HepG2 (cell line): Measurements from ENCODE around the gene FN1. TPM values are rescaled to one million over a fixed set of nuclear protein-coding genes. Genes with fewer than 3 reads are reported as not detected.
A peak's percentile ranks its signal among the peaks of the same experiment; 100 is the strongest.

ENCODE experiments used
- ASH2L ChIP-seq: fragments of 300-600, 200-600 bp; sonication (generic); IDR thresholded peaks from 2 replicates; pipeline ENCODE4 v1.7.0; 2017; ENCODE audit warnings: low read depth, mild to moderate bottlenecking, moderate library complexity, mixed read lengths, low read length; ENCODE audit not compliant: insufficient read length
- HNF4A ChIP-seq: sonication (generic); formaldehyde crosslinking; IDR thresholded peaks from 2 replicates; pipeline ENCODE4 v1.4.0; 2020; ENCODE audit warnings: missing genetic modification reagents
- JARID2 ChIP-seq: sonication (generic); formaldehyde crosslinking; IDR thresholded peaks from 2 replicates; pipeline ENCODE4 v1.8.1; 2023; ENCODE audit warnings: missing genetic modification reagents, inconsistent platforms; ENCODE audit not compliant: insufficient replicate concordance
- KDM2A ChIP-seq: sonication (generic); formaldehyde crosslinking; IDR thresholded peaks from 2 replicates; pipeline ENCODE4 v1.4.0; 2020; ENCODE audit warnings: low read depth, missing genetic modification reagents, borderline replicate concordance
- MATR3 ChIP-seq: sonication (generic); formaldehyde crosslinking; IDR thresholded peaks from 2 replicates; pipeline ENCODE4 v1.4.0; 2020; ENCODE audit warnings: missing genetic modification reagents
- POLR2G ChIP-seq: fragments of 200-400 bp; formaldehyde crosslinking; IDR thresholded peaks from 2 replicates; pipeline ENCODE4 v1.6.1; 2018; ENCODE audit warnings: mild to moderate bottlenecking, low read depth, low read length, moderate library complexity
- RBFOX2 ChIP-seq: fragments of 200-400 bp; formaldehyde crosslinking; IDR thresholded peaks from 2 replicates; pipeline ENCODE4 v1.6.1; 2017; ENCODE audit warnings: low read depth, mild to moderate bottlenecking, low read length
- RCOR2 ChIP-seq: IDR thresholded peaks from 2 replicates; pipeline ENCODE4 v1.6.1; 2016; ENCODE audit warnings: missing biosample characterization, missing genetic modification reagents
- SIX1 ChIP-seq: sonication (generic); formaldehyde crosslinking; IDR thresholded peaks from 2 replicates; pipeline ENCODE4 v1.4.0; 2020; ENCODE audit warnings: missing genetic modification reagents, borderline replicate concordance
- SOX6 ChIP-seq, 2 experiments: fragments of 450-650 bp in 1 of 2; sonication (generic) in 1 of 2; formaldehyde crosslinking in 1 of 2; IDR thresholded peaks; 2 replicates each; pipeline versions ENCODE4 v1.4.0 to v1.6.1; 2017 to 2020; ENCODE audit warnings: antibody characterized with exemption in 1 of 2, mild to moderate bottlenecking in 1 of 2, missing genetic modification reagents in 1 of 2
- TBX3 ChIP-seq: fragments of 450-650 bp; IDR thresholded peaks from 2 replicates; pipeline ENCODE4 v1.6.1; 2017; ENCODE audit warnings: antibody characterized with exemption, mild to moderate bottlenecking, inconsistent platforms, borderline replicate concordance
- THAP11 ChIP-seq: IDR thresholded peaks from 2 replicates; pipeline ENCODE4 v1.6.1; 2016; ENCODE audit warnings: missing biosample characterization, missing genetic modification reagents
- ZBTB38 ChIP-seq: sonication (generic); formaldehyde crosslinking; IDR thresholded peaks from 2 replicates; pipeline ENCODE4 v1.5.1; 2020; ENCODE audit warnings: mild to moderate bottlenecking, missing genetic modification reagents
- ZFAT ChIP-seq: sonication (generic); formaldehyde crosslinking; conservative IDR thresholded peaks from 2 replicates; pipeline ENCODE4 v1.8.1; 2023; ENCODE audit warnings: missing genetic modification reagents, inconsistent platforms
- ZNF138 ChIP-seq: sonication (generic); formaldehyde crosslinking; IDR thresholded peaks from 2 replicates; pipeline ENCODE4 v1.5.0; 2020; ENCODE audit warnings: mild to moderate bottlenecking, low read depth, missing genetic modification reagents
- ZNF20 ChIP-seq: sonication (generic); formaldehyde crosslinking; IDR thresholded peaks from 2 replicates; pipeline ENCODE4 v1.4.0; 2020; ENCODE audit warnings: mild to moderate bottlenecking, moderate library complexity, missing genetic modification reagents
- ZNF33B ChIP-seq: sonication (generic); formaldehyde crosslinking; IDR thresholded peaks from 2 replicates; pipeline ENCODE4 v1.5.1; 2020; ENCODE audit warnings: mild to moderate bottlenecking, missing genetic modification reagents
- ZNF367 ChIP-seq: sonication (generic); formaldehyde crosslinking; IDR thresholded peaks from 2 replicates; pipeline ENCODE4 v1.4.0; 2020; ENCODE audit warnings: missing genetic modification reagents, borderline replicate concordance
- ZNF530 ChIP-seq: sonication (generic); formaldehyde crosslinking; IDR thresholded peaks from 2 replicates; pipeline ENCODE4 v1.5.0; 2020; ENCODE audit warnings: low read depth, mild to moderate bottlenecking, missing genetic modification reagents
- ZNF672 ChIP-seq: sonication (generic); formaldehyde crosslinking; IDR thresholded peaks from 2 replicates; pipeline ENCODE4 v1.8.1; 2022; ENCODE audit warnings: missing genetic modification reagents
- ZNF713 ChIP-seq: sonication (generic); formaldehyde crosslinking; IDR thresholded peaks from 2 replicates; pipeline ENCODE4 v1.4.0; 2020; ENCODE audit warnings: mild to moderate bottlenecking, missing genetic modification reagents
- ZNF776 ChIP-seq: sonication (generic); formaldehyde crosslinking; IDR thresholded peaks from 2 replicates; pipeline ENCODE4 v1.4.0; 2020; ENCODE audit warnings: mild to moderate bottlenecking, missing genetic modification reagents
- polyA plus RNA-seq, 8 experiments: library from polyadenylated mRNA; depleted of rRNA in 3 of 8; stranded (reverse) in 7 of 8; unstranded in 1 of 8; fragments of >200 nt; fragmentation: Illumina TruSeq in 4 of 8; extraction: Trizol in 4 of 8; gene quantifications; 2 replicates each; pipeline versions ENCODE4 v1.2.1 to v1.2.3, GENCODE V29; 2011 to 2016; ENCODE audit warnings: low read depth in 4 of 8, missing spikeins in 1 of 8, mixed read lengths in 1 of 8; ENCODE audit not compliant: insufficient read depth in 1 of 8
- total RNA-seq, 5 experiments: library from RNA; depleted of rRNA; stranded (reverse); fragments of >200 nt; fragmentation: Illumina TruSeq; extraction: Trizol; gene quantifications; 2 replicates each; pipeline ENCODE4 v1.2.3, GENCODE V29; 2016; ENCODE audit warnings: low read depth in 1 of 5
- TF ChIP-seq, protein P1 (sequence below): sonication (generic); formaldehyde crosslinking; IDR thresholded peaks from 2 replicates; pipeline ENCODE4 v1.4.0; 2020; ENCODE audit warnings: missing genetic modification reagents, borderline replicate concordance
- TF ChIP-seq, protein P2 (sequence below): sonication (generic); formaldehyde crosslinking; IDR thresholded peaks from 2 replicates; pipeline ENCODE4 v1.5.1; 2020; ENCODE audit warnings: missing genetic modification reagents, mild to moderate bottlenecking, borderline replicate concordance

FN1 gene
- total and polyA plus RNA-seq, 2 of the 13 experiments (the other 11 are each of a cell fraction or from before 2014, with no cell fraction given), result 1,847 to 6,471 TPM

DNA sequence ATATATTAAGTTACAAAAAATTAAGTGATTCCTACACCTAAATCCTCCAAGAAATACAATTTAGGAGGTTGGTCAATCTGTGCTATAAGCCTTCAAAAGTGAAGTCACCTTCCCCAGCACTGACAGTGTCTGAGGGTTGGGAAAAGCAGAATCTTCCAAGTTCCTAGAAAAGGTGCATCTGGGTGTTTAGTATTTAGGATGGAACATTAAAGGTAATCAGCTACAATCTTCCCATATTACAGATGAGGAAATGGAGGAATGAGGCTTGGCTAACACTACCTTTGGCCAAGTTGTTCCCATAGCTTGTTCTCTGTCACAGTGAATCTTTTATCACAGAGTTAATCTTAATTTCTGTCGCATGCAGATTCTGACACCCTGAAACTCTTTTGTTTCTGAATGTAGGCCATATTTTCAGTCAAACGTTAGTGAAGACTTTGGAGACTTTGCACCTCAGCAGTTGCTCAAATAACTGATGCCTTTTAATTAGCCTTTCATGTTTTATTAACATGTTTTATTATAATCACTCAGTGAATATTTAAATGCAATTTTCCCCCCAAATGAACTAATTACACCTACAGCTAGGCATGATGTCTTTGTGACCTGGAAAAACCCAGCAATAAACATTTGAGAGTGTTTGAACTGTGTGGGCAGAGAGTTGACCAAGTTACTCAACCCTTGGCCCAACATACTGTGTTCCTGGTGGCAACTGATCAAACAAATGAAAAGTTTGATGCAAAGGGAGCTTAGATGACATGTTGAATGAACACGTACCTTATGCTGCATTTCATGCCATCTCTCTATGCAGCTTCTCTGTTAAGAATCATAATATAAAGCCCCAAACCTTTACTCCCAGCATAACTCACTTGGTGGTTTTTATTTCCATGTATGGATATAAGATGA, 17.6 kb downstream of the FN1 start (continued):
- TF ChIP-seq, protein P1, sequence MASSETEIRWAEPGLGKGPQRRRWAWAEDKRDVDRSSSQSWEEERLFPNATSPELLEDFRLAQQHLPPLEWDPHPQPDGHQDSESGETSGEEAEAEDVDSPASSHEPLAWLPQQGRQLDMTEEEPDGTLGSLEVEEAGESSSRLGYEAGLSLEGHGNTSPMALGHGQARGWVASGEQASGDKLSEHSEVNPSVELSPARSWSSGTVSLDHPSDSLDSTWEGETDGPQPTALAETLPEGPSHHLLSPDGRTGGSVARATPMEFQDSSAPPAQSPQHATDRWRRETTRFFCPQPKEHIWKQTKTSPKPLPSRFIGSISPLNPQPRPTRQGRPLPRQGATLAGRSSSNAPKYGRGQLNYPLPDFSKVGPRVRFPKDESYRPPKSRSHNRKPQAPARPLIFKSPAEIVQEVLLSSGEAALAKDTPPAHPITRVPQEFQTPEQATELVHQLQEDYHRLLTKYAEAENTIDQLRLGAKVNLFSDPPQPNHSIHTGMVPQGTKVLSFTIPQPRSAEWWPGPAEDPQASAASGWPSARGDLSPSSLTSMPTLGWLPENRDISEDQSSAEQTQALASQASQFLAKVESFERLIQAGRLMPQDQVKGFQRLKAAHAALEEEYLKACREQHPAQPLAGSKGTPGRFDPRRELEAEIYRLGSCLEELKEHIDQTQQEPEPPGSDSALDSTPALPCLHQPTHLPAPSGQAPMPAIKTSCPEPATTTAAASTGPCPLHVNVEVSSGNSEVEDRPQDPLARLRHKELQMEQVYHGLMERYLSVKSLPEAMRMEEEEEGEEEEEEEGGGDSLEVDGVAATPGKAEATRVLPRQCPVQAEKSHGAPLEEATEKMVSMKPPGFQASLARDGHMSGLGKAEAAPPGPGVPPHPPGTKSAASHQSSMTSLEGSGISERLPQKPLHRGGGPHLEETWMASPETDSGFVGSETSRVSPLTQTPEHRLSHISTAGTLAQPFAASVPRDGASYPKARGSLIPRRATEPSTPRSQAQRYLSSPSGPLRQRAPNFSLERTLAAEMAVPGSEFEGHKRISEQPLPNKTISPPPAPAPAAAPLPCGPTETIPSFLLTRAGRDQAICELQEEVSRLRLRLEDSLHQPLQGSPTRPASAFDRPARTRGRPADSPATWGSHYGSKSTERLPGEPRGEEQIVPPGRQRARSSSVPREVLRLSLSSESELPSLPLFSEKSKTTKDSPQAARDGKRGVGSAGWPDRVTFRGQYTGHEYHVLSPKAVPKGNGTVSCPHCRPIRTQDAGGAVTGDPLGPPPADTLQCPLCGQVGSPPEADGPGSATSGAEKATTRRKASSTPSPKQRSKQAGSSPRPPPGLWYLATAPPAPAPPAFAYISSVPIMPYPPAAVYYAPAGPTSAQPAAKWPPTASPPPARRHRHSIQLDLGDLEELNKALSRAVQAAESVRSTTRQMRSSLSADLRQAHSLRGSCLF (CRISPR knock-in tag), result no peak
- TF ChIP-seq ZNF530, result no peak
- no peak for TF ChIP-seq ZFAT (CRISPR knock-in tag)
- no peak for TF ChIP-seq ZNF713 (CRISPR knock-in tag)
- peak; percentile 80 for TF ChIP-seq RCOR2 (CRISPR knock-in tag)
- no peak for TF ChIP-seq ZBTB38
- no peak for TF ChIP-seq KDM2A (CRISPR knock-in tag)
- 0 out of 2 replicates have a peak, but pooled peaks have one; percentile 39 for TF ChIP-seq THAP11 (CRISPR knock-in tag)
- TF ChIP-seq RBFOX2, result peak; percentile 58
- peak; percentile 68 for TF ChIP-seq POLR2G
- peak; percentile 67 for TF ChIP-seq HNF4A
- TF ChIP-seq SOX6 (IDR thresholded peaks at IDR 0.05), result no peak
- peak; percentile 68; the same call in 1 of the 2 replicates for TF ChIP-seq SOX6 (CRISPR knock-in tag; IDR thresholded peaks at IDR 0.05)
- TF ChIP-seq TBX3, result peak; percentile 24; the same call in 1 of the 2 replicates
- TF ChIP-seq ZNF776 (CRISPR knock-in tag), result no peak
- TF ChIP-seq ASH2L, result peak; percentile 39
- TF ChIP-seq, protein P2, sequence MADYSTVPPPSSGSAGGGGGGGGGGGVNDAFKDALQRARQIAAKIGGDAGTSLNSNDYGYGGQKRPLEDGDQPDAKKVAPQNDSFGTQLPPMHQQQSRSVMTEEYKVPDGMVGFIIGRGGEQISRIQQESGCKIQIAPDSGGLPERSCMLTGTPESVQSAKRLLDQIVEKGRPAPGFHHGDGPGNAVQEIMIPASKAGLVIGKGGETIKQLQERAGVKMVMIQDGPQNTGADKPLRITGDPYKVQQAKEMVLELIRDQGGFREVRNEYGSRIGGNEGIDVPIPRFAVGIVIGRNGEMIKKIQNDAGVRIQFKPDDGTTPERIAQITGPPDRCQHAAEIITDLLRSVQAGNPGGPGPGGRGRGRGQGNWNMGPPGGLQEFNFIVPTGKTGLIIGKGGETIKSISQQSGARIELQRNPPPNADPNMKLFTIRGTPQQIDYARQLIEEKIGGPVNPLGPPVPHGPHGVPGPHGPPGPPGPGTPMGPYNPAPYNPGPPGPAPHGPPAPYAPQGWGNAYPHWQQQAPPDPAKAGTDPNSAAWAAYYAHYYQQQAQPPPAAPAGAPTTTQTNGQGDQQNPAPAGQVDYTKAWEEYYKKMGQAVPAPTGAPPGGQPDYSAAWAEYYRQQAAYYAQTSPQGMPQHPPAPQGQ, result peak; percentile 94; the same call in 1 of the 2 replicates
- no peak for TF ChIP-seq JARID2 (CRISPR knock-in tag)
- 0 out of 2 replicates have a peak, but pooled peaks have one; percentile 22 for TF ChIP-seq SIX1 (CRISPR knock-in tag)
- no peak for TF ChIP-seq ZNF672
- no peak for TF ChIP-seq ZNF367 (CRISPR knock-in tag)
- TF ChIP-seq ZNF138 (CRISPR knock-in tag), result no peak
- TF ChIP-seq MATR3, result no peak
- no peak for TF ChIP-seq ZNF20
- TF ChIP-seq ZNF33B (CRISPR knock-in tag), result no peak
